A549 (cell line): ENCODE data around the gene SMIM44. TPM values are rescaled to one million over a fixed set of nuclear protein-coding genes. Genes with fewer than 3 reads are reported as not detected.

Source experiments
- ATAC-seq, 2 experiments: fragments of 200-7000 bp in 1 of 2; fragments of >200 bp in 1 of 2; cut with Nextera tagmentation in 1 of 2; cut with Tn5 transposase in 1 of 2; 3 replicates each; pipeline versions ENCODE4 v1.8.0 to v1.9.1; 2018 to 2020; ENCODE audit warnings: mild to moderate bottlenecking in 1 of 2, moderate library complexity in 1 of 2
- CTCF ChIA-PET: fragments of 300-600 bp; sonication (Branson Sonifier 250); formaldehyde crosslinking; extraction: SDS; loops from one replicate; lab custom pipeline; 2021; ENCODE audit warnings: antibody characterized with exemption, inconsistent platforms; lab: Yijun Ruan, JAX
- POLR2A ChIA-PET: fragments of 350-600 bp; formaldehyde crosslinking; extraction: SDS; loops from one replicate; lab custom pipeline; 2021; ENCODE audit warnings: antibody characterized with exemption, inconsistent platforms; lab: Yijun Ruan, JAX
- DNase-seq, 2 experiments: peaks; one replicate each; pipeline versions ENCODE4 v3.0.0 to v3.0.0-alpha.2; 2011 to 2016; ENCODE audit warnings: low read depth in 1 of 2, low spot score in 1 of 2
- FAIRE-seq: peaks from 2 replicates; lab custom pipeline; 2011; peaks lifted over from hg19 to GRCh38; lab: Jason Lieb, UNC
- H3K27ac ChIP-seq, 2 experiments: fragments of >200 bp; sonication (Bioruptor Twin); formaldehyde crosslinking; 3 replicates each; pipeline ENCODE4 v1.5.1; 2016 to 2017
- H3K4me1 ChIP-seq: fragments of >200 bp; sonication (Bioruptor Twin); formaldehyde crosslinking; 3 replicates; pipeline ENCODE4 v1.6.1; 2016
- H3K4me2 ChIP-seq: fragments of >200 bp; sonication (Bioruptor Twin); formaldehyde crosslinking; 3 replicates; pipeline ENCODE4 v1.6.1; 2016
- H3K4me3 ChIP-seq: fragments of >200 bp; sonication (Bioruptor Twin); formaldehyde crosslinking; 3 replicates; pipeline ENCODE4 v1.5.1; 2016
- H3K9me3 ChIP-seq: fragments of >200 bp; sonication (Bioruptor Twin); formaldehyde crosslinking; 3 replicates; pipeline ENCODE4 v1.6.1; 2016
- ATOH8 ChIP-seq: fragments of 250-450 bp; sonication (Bioruptor Pico); IDR thresholded peaks from 2 replicates; pipeline ENCODE4 v1.5.0; 2020; ENCODE audit warnings: low read depth, mild to moderate bottlenecking, moderate library complexity
- BCL3 ChIP-seq: fragments of >200 bp; sonication (Bioruptor Twin); formaldehyde crosslinking; IDR thresholded peaks from 3 replicates; pipeline ENCODE4 v1.6.1; 2016
- BHLHE40 ChIP-seq: IDR thresholded peaks from 2 replicates; pipeline ENCODE4 v1.6.1; 2012; ENCODE audit warnings: low read depth, low read length, inconsistent platforms
- CEBPB ChIP-seq, 2 experiments: fragments of >200 bp in 1 of 2; sonication (Bioruptor Twin) in 1 of 2; formaldehyde crosslinking in 1 of 2; IDR thresholded peaks; 2 replicates each; pipeline ENCODE4 v1.6.1; 2012 to 2016
- CHD4 ChIP-seq: fragments of 200-600 bp; sonication (generic); IDR thresholded peaks from 2 replicates; pipeline ENCODE4 v1.6.1; 2016; ENCODE audit warnings: antibody characterized with exemption, mild to moderate bottlenecking, borderline replicate concordance
- CTCF ChIP-seq: fragments of >200 bp; sonication (Bioruptor Twin); formaldehyde crosslinking; IDR thresholded peaks from 3 replicates; pipeline ENCODE4 v1.5.1; 2016
- EHMT2 ChIP-seq: fragments of 200-600 bp; sonication (generic); IDR thresholded peaks from 2 replicates; pipeline ENCODE4 v1.6.1; 2016; ENCODE audit warnings: antibody characterized with exemption, low read depth, mild to moderate bottlenecking, moderate library complexity
- FOSL2 ChIP-seq, 2 experiments: fragments of 450-650 bp in 1 of 2; fragments of >200 bp in 1 of 2; sonication (Bioruptor Twin) in 1 of 2; formaldehyde crosslinking; IDR thresholded peaks; 2 replicates each; pipeline versions ENCODE4 v1.5.0 to v1.6.1; 2016 to 2020; ENCODE audit warnings: mild to moderate bottlenecking in 1 of 2, moderate library complexity in 1 of 2
- HOXA7 ChIP-seq: fragments of 250-450 bp; sonication (Bioruptor Pico); IDR thresholded peaks from 2 replicates; pipeline ENCODE4 v1.5.0; 2020; ENCODE audit warnings: mild to moderate bottlenecking, moderate library complexity
- JUN ChIP-seq, 2 experiments: fragments of >200 bp; sonication (Bioruptor Twin); formaldehyde crosslinking; IDR thresholded peaks; 2 replicates in 1 of 2; 3 replicates in 1 of 2; pipeline ENCODE4 v1.6.1; 2016 to 2017
- JUNB ChIP-seq: fragments of >200 bp; sonication (Bioruptor Twin); formaldehyde crosslinking; IDR thresholded peaks from 2 replicates; pipeline ENCODE4 v1.6.1; 2016
- MAX ChIP-seq: IDR thresholded peaks from 2 replicates; pipeline ENCODE4 v1.6.1; 2012
- MAZ ChIP-seq: fragments of 150-350 bp; IDR thresholded peaks from 2 replicates; pipeline ENCODE4 v1.6.1; 2014; ENCODE audit warnings: antibody characterized with exemption, low read depth, low read length, borderline replicate concordance
- MYC ChIP-seq: IDR thresholded peaks from 2 replicates; pipeline ENCODE4 v1.6.1; 2012; ENCODE audit warnings: mild to moderate bottlenecking, inconsistent platforms, low read length, improper control_type of control experiment, borderline replicate concordance
- NPAS2 ChIP-seq: fragments of 250-450 bp; sonication (Bioruptor Pico); IDR thresholded peaks from 2 replicates; pipeline ENCODE4 v1.8.0; 2022; ENCODE audit warnings: mild to moderate bottlenecking, moderate library complexity, borderline replicate concordance
- POLR2AphosphoS2 ChIP-seq: conservative IDR thresholded peaks from 2 replicates; pipeline ENCODE4 v1.6.1; 2012; ENCODE audit warnings: low read length, improper control_type of control experiment, inconsistent platforms
- RAD21 ChIP-seq, 2 experiments: fragments of >200 bp in 1 of 2; sonication (Bioruptor Twin) in 1 of 2; formaldehyde crosslinking in 1 of 2; IDR thresholded peaks in 1 of 2; conservative IDR thresholded peaks in 1 of 2; 2 replicates in 1 of 2; 3 replicates in 1 of 2; pipeline ENCODE4 v1.6.1; 2012 to 2018; ENCODE audit warnings: inconsistent platforms in 1 of 2
- RCOR1 ChIP-seq: fragments of 150-350 bp; IDR thresholded peaks from 2 replicates; pipeline ENCODE4 v1.6.1; 2014; ENCODE audit warnings: antibody characterized with exemption, low read length, low read depth
- RFX5 ChIP-seq: fragments of 450-650 bp; IDR thresholded peaks from 2 replicates; pipeline ENCODE4 v1.7.1; 2014; ENCODE audit warnings: antibody characterized with exemption, mild to moderate bottlenecking, moderate library complexity
- SMC3 ChIP-seq: fragments of >200 bp; sonication (Bioruptor Twin); formaldehyde crosslinking; IDR thresholded peaks from 3 replicates; pipeline ENCODE4 v1.6.1; 2018; ENCODE audit warnings: inconsistent platforms
- SREBF2 ChIP-seq: fragments of 450-650 bp; IDR thresholded peaks from 2 replicates; pipeline ENCODE4 v1.6.1; 2014; ENCODE audit warnings: mild to moderate bottlenecking, moderate library complexity
- TP53 ChIP-seq: fragments of 250-450 bp; sonication (Bioruptor Pico); IDR thresholded peaks from 2 replicates; pipeline ENCODE4 v1.5.0; 2021; ENCODE audit warnings: mild to moderate bottlenecking, moderate library complexity
- USF2 ChIP-seq: fragments of 450-650 bp; IDR thresholded peaks from 2 replicates; pipeline ENCODE4 v1.6.1; 2014; ENCODE audit warnings: antibody characterized with exemption
- ZSCAN20 ChIP-seq: fragments of 250-450 bp; sonication (Bioruptor Pico); IDR thresholded peaks from 2 replicates; pipeline ENCODE4 v1.8.0; 2022; ENCODE audit warnings: mild to moderate bottlenecking, moderate library complexity
- WGBS: methylation state at CpG from one replicate; pipeline ENCODE4 v1.1.6; 2017; ENCODE audit errors: missing lambda C conversion rate; 5-methylcytosine and 5-hydroxymethylcytosine counted together
- polyA plus RNA-seq, 4 experiments: library from polyadenylated mRNA; depleted of rRNA in 3 of 4; stranded (reverse); fragments of >200 nt; fragmentation: RNase III in 1 of 4; extraction: RNeasy Plus Mini Kit Qiagen cat#74134 plus additional on column Dnase treatment in 1 of 4; gene quantifications; 2 replicates in 3 of 4; 3 replicates in 1 of 4; pipeline ENCODE4 v1.2.3, GENCODE V29; 2011 to 2017

The SMIM44 gene
- polyA plus RNA-seq, 2 of the 4 experiments (the other 2 are of a cell fraction): not detected

- CTCF ChIA-PET: no interaction called here
- H3K4me3 ChIP-seq: no peak overlapping the region
- DNase-seq: no peak
Observed at GRCh38 chr19:3504735-3505134, 21.5 kb upstream of the SMIM44 start.

DNA sequence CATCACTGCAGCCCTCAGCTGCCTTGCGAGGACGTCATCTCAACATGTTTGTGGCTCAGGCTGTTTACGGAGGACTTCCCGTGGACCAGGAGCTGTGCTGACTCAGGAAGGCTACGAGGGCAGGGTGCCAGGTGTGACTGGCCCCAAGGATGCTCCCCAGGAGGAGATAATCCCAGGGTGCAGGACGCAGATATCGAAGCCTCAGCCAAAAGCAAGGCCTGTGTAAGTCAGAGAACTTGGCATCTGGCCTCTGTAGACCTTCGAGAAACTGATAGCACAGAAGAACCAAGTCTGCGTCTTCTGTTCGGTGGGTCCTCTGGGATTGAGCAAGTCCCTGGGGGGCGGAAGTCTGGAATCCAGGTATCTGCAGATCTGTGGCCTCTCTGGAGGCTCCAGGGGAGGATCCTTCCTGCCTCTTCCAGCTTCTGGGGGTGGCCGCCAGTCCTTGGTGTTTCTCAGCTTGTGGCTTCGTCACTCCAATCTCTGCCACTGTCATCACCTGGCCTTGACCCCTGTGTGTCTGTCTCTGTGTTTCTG lies 19.9 kb upstream of the SMIM44 start:
- POLR2A ChIA-PET: no interaction called here
- H3K4me3 ChIP-seq: no peak overlapping the region
- DNase-seq (no peak), ATAC-seq (no peak), FAIRE-seq (no peak)
- CTCF ChIA-PET: interaction anchor here (1.2 to 2.9 kb wide), 4 partner anchors 9 to 172 kb away, joined by 3 to 13 read pairs (median 4); no protein-coding TSS in a partner anchor
- H3K4me2 ChIP-seq: no peak overlapping the region
- WGBS: 78% methylated on average over 13 of the region's 13 CpGs
- H3K27ac ChIP-seq: no peak overlapping the region
- H3K9me3 ChIP-seq: no peaks in the 10 kb centered on the region
- TF ChIP-seq TP53 (CRISPR knock-in tag) (no peak), BCL3 (no peak), USF2 (no peak), MAX (no peak), FOSL2 (IDR thresholded peaks at IDR 0.05) (no peak), FOSL2 (CRISPR knock-in tag; IDR thresholded peaks at IDR 0.05) (no peak), BHLHE40 (no peak), ATOH8 (no peak), CHD4 (no peak), JUNB (no peak), RCOR1 (no peak), MYC (no peak), HOXA7 (CRISPR knock-in tag) (no peak), JUN (IDR thresholded peaks at IDR 0.05) (no peak), RFX5 (no peak), SMC3 (no peak), SREBF2 (no peak), NPAS2 (CRISPR knock-in tag) (no peak), MAZ (no peak)
- H3K4me1 ChIP-seq: peaks cover 21% of the 10 kb centered on the region

More at GRCh38 chr19:3504735-3505134, 21.5 kb upstream of the SMIM44 start:
- peaks cover 27% of the 10 kb centered on the region for H3K4me1 ChIP-seq
- POLR2A ChIA-PET: no interaction called here
- peak overlapping the region; percentile 92 for H3K4me2 ChIP-seq
- peak overlapping the region; percentile 93 to 99 for H3K27ac ChIP-seq
- no peak for ATAC-seq
- no peaks in the 10 kb centered on the region for H3K9me3 ChIP-seq
- WGBS: 98% methylated on average over 5 of the region's 5 CpGs
- no peak for FAIRE-seq
- TF ChIP-seq CEBPB (IDR thresholded peaks at IDR 0.05): 0 out of 4 replicates have a peak, but pooled peaks of 1 of the 2 experiments have one; percentile 22
- TF ChIP-seq POLR2AphosphoS2: no peak
- TF ChIP-seq, all 56 proteins: peak for 1

GRCh38 chr19:3501780-3502179 lies 18.5 kb upstream of the SMIM44 start:
- no peak for TF ChIP-seq HOXA7 (CRISPR knock-in tag)
- TF ChIP-seq ZSCAN20 (CRISPR knock-in tag): no peak
- no peak for TF ChIP-seq RAD21 (conservative IDR thresholded peaks at IDR 0.05 in 1 of 2, IDR thresholded peaks at IDR 0.05 in 1 of 2)
- no peak for TF ChIP-seq RCOR1
- TF ChIP-seq EHMT2: no peak
- TF ChIP-seq POLR2AphosphoS2: no peak
- TF ChIP-seq CTCF: no peak
- no peak for TF ChIP-seq JUNB
- TF ChIP-seq, all 56 proteins: peak for 0
- H3K27ac ChIP-seq: no peak overlapping the region
- DNase-seq (no peak), ATAC-seq (no peak), FAIRE-seq (no peak)
- ChIA-PET CTCF (interaction anchor here (0.6 to 2.9 kb wide), 3 partner anchors 16 to 197 kb away, joined by 3 to 13 read pairs (median 3); no protein-coding TSS in a partner anchor), POLR2A (no interaction called here)
- H3K4me2 ChIP-seq: no peak overlapping the region
- peaks cover 15% of the 10 kb centered on the region; the same call in 2 of the 3 replicates for H3K4me1 ChIP-seq
- H3K4me3 ChIP-seq: no peak overlapping the region
- H3K9me3 ChIP-seq: no peaks in the 10 kb centered on the region
- 75% methylated on average over 3 of the region's 3 CpGs for WGBS
